Keratinocyte (primary cell): ENCODE measurements around the gene TXNRD1. TPM values are rescaled to one million over a fixed set of nuclear protein-coding genes. Genes with fewer than 3 reads are reported as not detected.

Source experiments
- DNase-seq: peaks from one replicate; pipeline ENCODE4 v3.0.0-alpha.2; 2011; ENCODE audit warnings: low read depth, missing footprints, low spot score
- FAIRE-seq: peaks from 2 replicates; lab custom pipeline; 2011; peaks lifted over from hg19 to GRCh38; lab: Jason Lieb, UNC
- H2AFZ ChIP-seq: 2 replicates; pipeline ENCODE4 v1.6.0; 2012; ENCODE audit warnings: low read length, control low read depth, inconsistent platforms; ENCODE audit not compliant: control insufficient read depth
- H3K27ac ChIP-seq: 2 replicates; pipeline ENCODE4 v1.5.1; 2011; ENCODE audit warnings: low read length; ENCODE audit not compliant: control insufficient read depth, insufficient read depth
- H3K27me3 ChIP-seq: 3 replicates; pipeline ENCODE4 v1.6.0; 2011; ENCODE audit warnings: low read length; ENCODE audit not compliant: control insufficient read depth, insufficient read depth; ENCODE audit errors: extremely low read depth
- H3K36me3 ChIP-seq, 2 experiments: 2 replicates in 1 of 2; 3 replicates in 1 of 2; pipeline ENCODE4 v1.5.1; 2011; ENCODE audit warnings: low read length in 2 of 2, mild to moderate bottlenecking in 1 of 2; ENCODE audit not compliant: control insufficient read depth in 2 of 2, insufficient read depth in 2 of 2; ENCODE audit errors: extremely low read depth in 1 of 2
- H3K4me1 ChIP-seq: 3 replicates; pipeline ENCODE4 v1.5.1; 2011; ENCODE audit warnings: low read length; ENCODE audit not compliant: control insufficient read depth, insufficient read depth; ENCODE audit errors: extremely low read depth
- H3K4me2 ChIP-seq: 3 replicates; pipeline ENCODE4 v1.6.0; 2011; ENCODE audit warnings: low read depth, low read length; ENCODE audit not compliant: control insufficient read depth, insufficient read depth; ENCODE audit errors: extremely low read depth
- H3K4me3 ChIP-seq, 3 experiments: fragments of 200-600 bp in 1 of 3; sonication (generic) in 1 of 3; 2 replicates in 2 of 3; 3 replicates in 1 of 3; pipeline ENCODE4 v1.5.1; 2011 to 2016; ENCODE audit warnings: low read length in 3 of 3, mild to moderate bottlenecking in 3 of 3, control low read depth in 2 of 3, inconsistent platforms in 1 of 3, low read depth in 1 of 3, mixed read lengths in 1 of 3, mixed run types in 1 of 3, moderate library complexity in 1 of 3; ENCODE audit not compliant: control insufficient read depth in 2 of 3, insufficient read depth in 2 of 3; ENCODE audit errors: extremely low read depth in 1 of 3
- H3K79me2 ChIP-seq: 2 replicates; pipeline ENCODE4 v1.6.0; 2012; ENCODE audit warnings: low read length; ENCODE audit not compliant: control insufficient read depth, insufficient read depth
- H3K9ac ChIP-seq: 3 replicates; pipeline ENCODE4 v1.6.0; 2011; ENCODE audit warnings: low read length; ENCODE audit not compliant: control insufficient read depth, insufficient read depth; ENCODE audit errors: extremely low read depth
- H3K9me1 ChIP-seq: 3 replicates; pipeline ENCODE4 v1.6.0; 2011; ENCODE audit warnings: low read length; ENCODE audit not compliant: control insufficient read depth, insufficient read depth; ENCODE audit errors: extremely low read depth
- H3K9me3 ChIP-seq: 2 replicates; pipeline ENCODE4 v1.5.1; 2012; ENCODE audit warnings: low read depth, low read length; ENCODE audit not compliant: control insufficient read depth
- H4K20me1 ChIP-seq: 3 replicates; pipeline ENCODE4 v1.6.0; 2011; ENCODE audit warnings: low read length; ENCODE audit not compliant: control insufficient read depth, insufficient read depth; ENCODE audit errors: extremely low read depth
- EZH2 ChIP-seq: IDR thresholded peaks from one replicate; pipeline ENCODE4 v1.6.1; 2012; ENCODE audit warnings: inconsistent platforms, mild to moderate bottlenecking, low read length, moderate library complexity
- dilution Hi-C: fragments of 300-500 bp; cut with MboI; formaldehyde crosslinking; loops from one replicate; pipeline ENCODE4 v1.7.0; 2020; ENCODE audit warnings: low sequenced_read_pairs; ENCODE audit not compliant: extremely low pct_ligation_motif_present
- polyA plus RNA-seq, 5 experiments: library from polyadenylated mRNA; depleted of rRNA in 3 of 5; stranded (reverse) in 3 of 5; stranded (forward) in 1 of 5; unstranded in 1 of 5; fragments of >200 nt; gene quantifications; 1 replicate in 1 of 5; 2 replicates in 3 of 5; 3 replicates in 1 of 5; pipeline versions ENCODE4 v1.2.1 to v1.2.3, GENCODE V29; 2011 to 2012; ENCODE audit warnings: missing spikeins in 2 of 5, low read depth in 1 of 5, low replicate concordance in 1 of 5
- TF ChIP-seq, protein P1 (sequence below), 3 experiments: IDR thresholded peaks in 1 of 3; conservative IDR thresholded peaks in 1 of 3; optimal IDR thresholded peaks in 1 of 3; 2 replicates in 2 of 3; 3 replicates in 1 of 3; pipeline versions ENCODE3 to v1.5.1; 2011; ENCODE audit warnings: low read length in 3 of 3, mild to moderate bottlenecking in 3 of 3, moderate library complexity in 2 of 3, control low read depth in 1 of 3, inconsistent platforms in 1 of 3; ENCODE audit not compliant: insufficient read depth in 2 of 3; ENCODE audit errors: extremely low read depth in 1 of 3

TXNRD1 gene
- polyA plus RNA-seq, 1 donor (not counting 4 experiments of a cell fraction or from before 2014, with no cell fraction given), result 88.9 TPM

DNA sequence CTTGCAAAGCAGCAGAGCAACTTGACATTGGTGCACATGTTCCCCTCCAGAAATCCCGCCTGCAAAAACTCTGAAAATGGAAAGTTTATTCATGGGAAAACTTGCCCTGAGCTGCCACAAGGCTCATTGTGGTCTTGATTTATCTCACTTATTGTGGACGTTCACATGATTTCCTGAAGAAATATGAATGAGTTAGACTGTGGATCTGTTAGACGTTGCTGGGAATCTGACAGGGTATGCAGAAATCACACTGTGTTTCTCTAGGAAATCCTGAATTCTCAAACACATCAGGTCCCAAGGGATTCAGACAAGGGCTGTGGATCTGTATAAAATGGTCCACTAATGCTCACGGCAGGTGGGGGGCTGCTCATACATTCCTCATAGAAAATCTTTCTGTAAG is 160.2 kb downstream of the TXNRD1 start:
- Histone ChIP-seq H3K27ac (no peak overlapping the region), H3K79me2 (no peaks in the 10 kb centered on the region), H3K9me3 (no peaks in the 10 kb centered on the region), H2AFZ (no peak overlapping the region), H3K36me3 (no peaks in the 10 kb centered on the region), H3K4me3 (no peak overlapping the region), H3K27me3 (no peaks in the 10 kb centered on the region), H4K20me1 (no peaks in the 10 kb centered on the region), H3K9ac (no peak overlapping the region), H3K9me1 (no peaks in the 10 kb centered on the region), H3K4me1 (peaks cover 20% of the 10 kb centered on the region), H3K4me2 (no peak overlapping the region)
- DNase-seq (no peak), FAIRE-seq (no peak)
- dilution Hi-C loops, result no loop called here
- TF ChIP-seq, protein P1, sequence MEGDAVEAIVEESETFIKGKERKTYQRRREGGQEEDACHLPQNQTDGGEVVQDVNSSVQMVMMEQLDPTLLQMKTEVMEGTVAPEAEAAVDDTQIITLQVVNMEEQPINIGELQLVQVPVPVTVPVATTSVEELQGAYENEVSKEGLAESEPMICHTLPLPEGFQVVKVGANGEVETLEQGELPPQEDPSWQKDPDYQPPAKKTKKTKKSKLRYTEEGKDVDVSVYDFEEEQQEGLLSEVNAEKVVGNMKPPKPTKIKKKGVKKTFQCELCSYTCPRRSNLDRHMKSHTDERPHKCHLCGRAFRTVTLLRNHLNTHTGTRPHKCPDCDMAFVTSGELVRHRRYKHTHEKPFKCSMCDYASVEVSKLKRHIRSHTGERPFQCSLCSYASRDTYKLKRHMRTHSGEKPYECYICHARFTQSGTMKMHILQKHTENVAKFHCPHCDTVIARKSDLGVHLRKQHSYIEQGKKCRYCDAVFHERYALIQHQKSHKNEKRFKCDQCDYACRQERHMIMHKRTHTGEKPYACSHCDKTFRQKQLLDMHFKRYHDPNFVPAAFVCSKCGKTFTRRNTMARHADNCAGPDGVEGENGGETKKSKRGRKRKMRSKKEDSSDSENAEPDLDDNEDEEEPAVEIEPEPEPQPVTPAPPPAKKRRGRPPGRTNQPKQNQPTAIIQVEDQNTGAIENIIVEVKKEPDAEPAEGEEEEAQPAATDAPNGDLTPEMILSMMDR (optimal IDR thresholded peaks at IDR 0.05 in 1 of 3, IDR thresholded peaks at IDR 0.05 in 1 of 3, conservative IDR thresholded peaks at IDR 0.05 in 1 of 3; ENCODE audit: extremely low read depth in 1 of 3, insufficient read depth in 2 of 3, low read length in 3 of 3), result no peak
- TF ChIP-seq EZH2, result no peak

DNA sequence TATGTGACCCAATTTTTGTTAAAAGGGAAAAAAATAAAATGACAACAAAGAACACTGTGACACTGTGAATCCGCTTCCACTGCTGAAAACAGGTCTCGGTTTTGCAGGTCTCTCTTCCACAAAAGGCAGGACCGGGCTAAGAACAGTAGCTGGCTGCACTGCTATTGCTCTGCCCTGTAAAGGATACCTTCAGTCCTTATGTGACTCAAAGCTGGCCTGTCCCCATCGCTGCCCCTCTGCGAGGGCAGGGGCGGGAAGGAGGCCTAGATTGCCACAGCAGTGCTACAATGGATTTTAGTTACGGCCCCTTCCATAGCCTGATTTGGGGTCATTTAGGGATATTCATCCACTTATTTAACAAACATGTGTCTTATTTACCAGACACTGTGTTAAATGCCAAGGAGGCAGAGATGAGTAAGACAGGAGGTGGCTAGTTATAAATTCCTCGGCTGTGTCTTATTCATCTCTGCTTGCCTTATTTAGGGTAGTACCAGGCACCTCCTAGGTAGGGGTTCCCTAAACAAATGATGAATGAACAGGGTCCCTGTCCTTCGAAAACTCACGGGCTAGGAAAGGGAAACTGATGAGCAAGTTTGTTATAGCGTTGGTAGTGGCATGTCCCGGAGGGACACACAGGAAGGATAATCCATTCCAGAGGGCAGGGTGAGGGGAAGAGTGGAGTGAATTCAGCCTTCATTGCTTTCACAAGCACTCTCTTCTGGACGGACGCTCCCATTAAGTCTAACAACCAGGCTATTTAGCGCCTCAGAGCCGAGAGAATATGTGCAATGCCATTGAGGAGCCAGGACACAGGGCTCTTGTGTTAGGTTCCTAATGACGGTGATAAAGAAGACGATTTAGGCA is 161.3 kb downstream of the TXNRD1 start:
- no peaks in the 10 kb centered on the region for H4K20me1 ChIP-seq
- H2AFZ ChIP-seq, result no peak overlapping the region
- dilution Hi-C loops, result no loop called here
- no peaks in the 10 kb centered on the region for H3K27me3 ChIP-seq
- no peak overlapping the region for H3K27ac ChIP-seq
- FAIRE-seq (no peak), DNase-seq (no peak)
- H3K4me1 ChIP-seq, result peaks cover 9% of the 10 kb centered on the region
- H3K9me3 ChIP-seq, result no peaks in the 10 kb centered on the region
- TF ChIP-seq, protein P1 (optimal IDR thresholded peaks at IDR 0.05 in 1 of 3, IDR thresholded peaks at IDR 0.05 in 1 of 3, conservative IDR thresholded peaks at IDR 0.05 in 1 of 3; ENCODE audit: extremely low read depth in 1 of 3, insufficient read depth in 2 of 3, low read length in 3 of 3), result no peak
- TF ChIP-seq EZH2, result no peak
- H3K9ac ChIP-seq, result no peak overlapping the region
- H3K4me2 ChIP-seq, result no peak overlapping the region
- no peak overlapping the region for H3K4me3 ChIP-seq
- no peaks in the 10 kb centered on the region for H3K9me1 ChIP-seq
- H3K79me2 ChIP-seq, result no peaks in the 10 kb centered on the region
- no peaks in the 10 kb centered on the region for H3K36me3 ChIP-seq
